Left lobe of liver (tissue), 2 donors: ENCODE results near the gene ADGRB3. TPM values are rescaled to one million over a fixed set of nuclear protein-coding genes. Genes with fewer than 3 reads are reported as not detected.
"Not testable (repeated sequence)": the region's sequence is repeated elsewhere in the genome, so short reads cannot be mapped to it uniquely, and the experiment has no call there.

Experiments
- ATAC-seq: fragments of 200-7000 bp; cut with Tn5 transposase; one replicate; pipeline ENCODE4 v1.9.1; 2020; ENCODE audit warnings: mild to moderate bottlenecking, moderate library complexity
- DNase-seq: peaks from one replicate; pipeline ENCODE4 v3.0.0-alpha.2; 2020; ENCODE audit warnings: low spot score
- total RNA-seq: library from RNA; stranded (reverse); gene quantifications from one replicate; pipeline ENCODE4 v1.2.1, GENCODE V29; 2021
- donor health status: DM: no; HTN: no; CAD: no; lungs with moderate emphysema.
- donor health status: DM: no; HTN: yes; CAD: no.

Gene ADGRB3
- total RNA-seq, 1 donor from 2014 or later: 0.38 TPM

- ATAC-seq: no peak
- DNase-seq: no peak
Measured at GRCh38 chr6:68732423-68732822, 97.3 kb downstream of the ADGRB3 start.

- ATAC-seq: no peak
- no peak for DNase-seq
Measured at GRCh38 chr6:68735866-68736265, 100.8 kb downstream of the ADGRB3 start.

GRCh38 chr6:68737061-68737460, 102.0 kb downstream of the ADGRB3 start:
- no peak for DNase-seq
- ATAC-seq: no peak

GRCh38 chr6:68738039-68738438, 103.0 kb downstream of the ADGRB3 start:
- DNase-seq: no peak
- ATAC-seq: no peak

- DNase-seq (no peak), ATAC-seq (no peak)
Measured at GRCh38 chr6:68740828-68741500, 105.9 kb downstream of the ADGRB3 start.

- DNase-seq (no peak), ATAC-seq (no peak)
Measured at GRCh38 chr6:68741501-68742386, 106.7 kb downstream of the ADGRB3 start.

GRCh38 chr6:68743099-68743498, 108.0 kb downstream of the ADGRB3 start:
- ATAC-seq (no peak), DNase-seq (no peak)

- not testable (repeated sequence) for DNase-seq, ATAC-seq
Measured at GRCh38 chr6:68744376-68744775, 109.3 kb downstream of the ADGRB3 start.

GRCh38 chr6:68746376-68746775, 111.3 kb downstream of the ADGRB3 start:
- no peak for ATAC-seq
- DNase-seq: no peak

GRCh38 chr6:68747110-68747790, 112.2 kb downstream of the ADGRB3 start:
- no peak for ATAC-seq
- DNase-seq: no peak

GRCh38 chr6:68747832-68748231, 112.8 kb downstream of the ADGRB3 start:
- DNase-seq, ATAC-seq: not testable (repeated sequence)

GRCh38 chr6:68754681-68755213, 119.7 kb downstream of the ADGRB3 start:
- no peak for ATAC-seq
- DNase-seq: no peak

- ATAC-seq (no peak), DNase-seq (no peak)
Measured at GRCh38 chr6:68756454-68757375, 121.6 kb downstream of the ADGRB3 start.

- DNase-seq (no peak), ATAC-seq (no peak)
Measured at GRCh38 chr6:68757821-68758220, 122.7 kb downstream of the ADGRB3 start.

GRCh38 chr6:68758559-68758958, 123.5 kb downstream of the ADGRB3 start:
- ATAC-seq: no peak
- no peak for DNase-seq

- ATAC-seq (no peak), DNase-seq (no peak)
Measured at GRCh38 chr6:68760485-68760884, 125.4 kb downstream of the ADGRB3 start.

GRCh38 chr6:68760941-68761676, 126.0 kb downstream of the ADGRB3 start:
- DNase-seq: no peak
- no peak for ATAC-seq

- ATAC-seq (no peak), DNase-seq (no peak)
Measured at GRCh38 chr6:68761985-68762384, 126.9 kb downstream of the ADGRB3 start.

GRCh38 chr6:68771426-68771825, 136.3 kb downstream of the ADGRB3 start:
- DNase-seq (no peak), ATAC-seq (no peak)

GRCh38 chr6:68774843-68775242, 139.8 kb downstream of the ADGRB3 start:
- no peak for ATAC-seq

More at GRCh38 chr6:68774843-68775242, 139.8 kb downstream of the ADGRB3 start:
- no peak for DNase-seq
